EH (cell line): ENCODE measurements around the gene OR2T8.

Experiments used
- DNase-seq: peaks from one replicate; pipeline ENCODE4 v3.0.0-alpha.2; 2015; ENCODE audit warnings: low read depth

The OR2T8 gene

GRCh38 chr1:247961791-247962190 lies 41.7 kb downstream of the OR2T8 start:
- DNase-seq, result no peak

GRCh38 chr1:247962911-247963588 lies 43.0 kb downstream of the OR2T8 start:
- DNase-seq, result no peak

- DNase-seq, result no peak
Measured at GRCh38 chr1:247964933-247965332, 44.9 kb downstream of the OR2T8 start, which contains the start of gene OR2AK2. Gene OR2AK2, plus strand, starts transcription at chr1:247965233. Its CDS starts 144 bp downstream, at chr1:247965377.

- DNase-seq, result no peak
Measured at GRCh38 chr1:247966532-247967204, 46.6 kb downstream of the OR2T8 start.
